Tibial nerve (tissue), 4 donors: ENCODE measurements around the gene MGST2. TPM values are rescaled to one million over a fixed set of nuclear protein-coding genes. Genes with fewer than 3 reads are reported as not detected.

Experiments
- DNase-seq, 2 donors: peaks; one replicate each; pipeline ENCODE4 v3.0.0-alpha.2; 2019; ENCODE audit warnings: low spot score in 2 of 2
- H3K27ac ChIP-seq, 4 donors: fragments of 200-600 bp; sonication (generic) in 3 of 4; one replicate each; pipeline ENCODE4 v1.5.1; 2017 to 2019; ENCODE audit warnings: mild to moderate bottlenecking in 1 of 4
- H3K27me3 ChIP-seq, 2 donors: fragments of 200-600 bp; sonication (generic) in 1 of 2; one replicate each; pipeline versions ENCODE4 v1.5.1 to v1.6.0; 2017 to 2019
- H3K36me3 ChIP-seq, 3 donors: fragments of 200-600 bp; sonication (generic); one replicate each; pipeline ENCODE4 v1.5.1; 2018 to 2019
- H3K4me1 ChIP-seq, 4 donors: fragments of 200-600 bp; sonication (generic) in 3 of 4; one replicate each; pipeline ENCODE4 v1.5.1; 2017 to 2019
- H3K4me3 ChIP-seq, 4 donors: fragments of 200-600 bp; sonication (generic) in 3 of 4; one replicate each; pipeline ENCODE4 v1.5.1; 2017 to 2019; ENCODE audit warnings: mild to moderate bottlenecking in 1 of 4, moderate library complexity in 1 of 4
- H3K9me3 ChIP-seq, 4 donors: fragments of 200-600 bp; sonication (generic) in 3 of 4; one replicate each; pipeline ENCODE4 v1.5.1; 2017 to 2019
- CTCF ChIP-seq, 5 experiments: fragments of 200-600 bp in 3 of 5; fragments of 450-650 bp in 2 of 5; sonication (generic) in 3 of 5; IDR thresholded peaks; one replicate each; pipeline ENCODE4 v1.5.1; 2016 to 2019; ENCODE audit warnings: antibody characterized with exemption in 5 of 5, mild to moderate bottlenecking in 3 of 5, moderate library complexity in 2 of 5
- EP300 ChIP-seq, 2 donors: sonication (generic); formaldehyde crosslinking; IDR thresholded peaks; one replicate each; pipeline ENCODE4 v1.6.1; 2017; ENCODE audit warnings: antibody characterized with exemption in 2 of 2, mild to moderate bottlenecking in 1 of 2
- POLR2A ChIP-seq, 2 donors: fragments of 450-650 bp; IDR thresholded peaks; one replicate each; pipeline ENCODE4 v1.6.1; 2017; ENCODE audit warnings: antibody characterized with exemption in 2 of 2, mild to moderate bottlenecking in 2 of 2, moderate library complexity in 2 of 2
- WGBS, 2 donors: methylation state at CpG; one replicate each; pipeline ENCODE4 v1.1.5; 2018; 5-methylcytosine and 5-hydroxymethylcytosine counted together
- total RNA-seq, 4 donors: library from RNA; depleted of rRNA; stranded (reverse); fragments of >200 nt; gene quantifications; one replicate each; pipeline ENCODE4 v1.1.0, GENCODE V29; 2016

Gene MGST2
- total RNA-seq, 4 donors from 2014 or later, result 12.2 to 27.3 (median 26.8) TPM

- Histone ChIP-seq H3K4me3 (no peak overlapping the region), H3K4me1 (peaks cover 0 to 36% (median 0%) of the 10 kb centered on the region in 4 donors), H3K27me3 (no peaks in the 10 kb centered on the region), H3K27ac (no peak overlapping the region), H3K36me3 (no peaks in the 10 kb centered on the region), H3K9me3 (no peaks in the 10 kb centered on the region)
- WGBS, 2 donors, result 79 to 80% methylated on average over 4 of the region's 4 CpGs
- TF ChIP-seq EP300 (IDR thresholded peaks at IDR 0.05) (no peak), CTCF (IDR thresholded peaks at IDR 0.05) (no peak), POLR2A (IDR thresholded peaks at IDR 0.05) (no peak)
- no peak for DNase-seq
Measured at GRCh38 chr4:139668658-139669201, 3.1 kb downstream of the MGST2 start.

- Histone ChIP-seq H3K4me3 (no peak overlapping the region), H3K36me3 (no peaks in the 10 kb centered on the region), H3K27me3 (no peaks in the 10 kb centered on the region), H3K27ac (no peak overlapping the region), H3K9me3 (no peaks in the 10 kb centered on the region), H3K4me1 (peaks cover 0 to 36% (median 0%) of the 10 kb centered on the region in 4 donors)
- no peak for DNase-seq
- 75 to 88% methylated on average over 6 of the region's 6 CpGs for WGBS, 2 donors
- TF ChIP-seq POLR2A (IDR thresholded peaks at IDR 0.05), result no peak
- TF ChIP-seq CTCF (IDR thresholded peaks at IDR 0.05), result no peak
- no peak for TF ChIP-seq EP300 (IDR thresholded peaks at IDR 0.05)
Measured at GRCh38 chr4:139669335-139669734, 3.7 kb downstream of the MGST2 start.

- 68 to 79% methylated on average over 6 of the region's 6 CpGs for WGBS, 2 donors
- no peaks in the 10 kb centered on the region for H3K9me3 ChIP-seq
- H3K36me3 ChIP-seq, result no peaks in the 10 kb centered on the region
- TF ChIP-seq EP300 (IDR thresholded peaks at IDR 0.05), result no peak
- no peak for DNase-seq
- H3K27me3 ChIP-seq, result no peaks in the 10 kb centered on the region
- H3K4me3 ChIP-seq, result no peak overlapping the region
- H3K4me1 ChIP-seq, result peaks cover 0 to 34% (median 0%) of the 10 kb centered on the region in 4 donors
- no peak overlapping the region for H3K27ac ChIP-seq
Measured at GRCh38 chr4:139669890-139670289, 4.3 kb downstream of the MGST2 start.

- Histone ChIP-seq H3K27me3 (no peaks in the 10 kb centered on the region), H3K4me3 (no peak overlapping the region), H3K9me3 (no peaks in the 10 kb centered on the region), H3K36me3 (no peaks in the 10 kb centered on the region), H3K27ac (no peak overlapping the region), H3K4me1 (peaks cover 0 to 28% (median 0%) of the 10 kb centered on the region in 4 donors)
- TF ChIP-seq POLR2A (IDR thresholded peaks at IDR 0.05), result no peak
- no peak for TF ChIP-seq CTCF (IDR thresholded peaks at IDR 0.05)
- TF ChIP-seq EP300 (IDR thresholded peaks at IDR 0.05), result no peak
- 85% methylated on average over 3 of the region's 3 CpGs for WGBS, 2 donors
- no peak for DNase-seq
Measured at GRCh38 chr4:139670775-139671174, 5.2 kb downstream of the MGST2 start.

GRCh38 chr4:139672215-139672614 is 6.6 kb downstream of the MGST2 start:
- H3K27me3 ChIP-seq, result no peaks in the 10 kb centered on the region
- 93 to 100% methylated on average over 2 of the region's 2 CpGs for WGBS, 2 donors
- no peaks in the 10 kb centered on the region for H3K9me3 ChIP-seq
- no peak for DNase-seq
- H3K4me1 ChIP-seq, result peaks cover 0 to 18% (median 0%) of the 10 kb centered on the region in 4 donors
- H3K4me3 ChIP-seq, result no peak overlapping the region
- no peak for TF ChIP-seq CTCF (IDR thresholded peaks at IDR 0.05)
- TF ChIP-seq POLR2A (IDR thresholded peaks at IDR 0.05), result no peak
- TF ChIP-seq EP300 (IDR thresholded peaks at IDR 0.05), result no peak
- no peaks in the 10 kb centered on the region for H3K36me3 ChIP-seq
- H3K27ac ChIP-seq, result no peak overlapping the region

GRCh38 chr4:139672732-139673131 is 7.1 kb downstream of the MGST2 start:
- no peaks in the 10 kb centered on the region for H3K9me3 ChIP-seq
- H3K4me1 ChIP-seq, result peaks cover 0 to 13% (median 0%) of the 10 kb centered on the region in 4 donors
- no peak for DNase-seq
- WGBS, 2 donors, result 91 to 97% methylated on average over 4 of the region's 4 CpGs
- H3K27me3 ChIP-seq, result no peaks in the 10 kb centered on the region
- H3K36me3 ChIP-seq, result no peaks in the 10 kb centered on the region
- no peak overlapping the region for H3K27ac ChIP-seq
- TF ChIP-seq CTCF (IDR thresholded peaks at IDR 0.05) (no peak), POLR2A (IDR thresholded peaks at IDR 0.05) (no peak), EP300 (IDR thresholded peaks at IDR 0.05) (no peak)
- H3K4me3 ChIP-seq, result no peak overlapping the region
